GM19193 (cell line): ENCODE results near the gene AOAH.

Source experiments
- POLR2A ChIP-seq: IDR thresholded peaks from 4 replicates; pipeline ENCODE4 v1.6.1; 2011; ENCODE audit not compliant: insufficient read depth, insufficient read length; ENCODE audit errors: extremely low read depth

Gene AOAH

DNA sequence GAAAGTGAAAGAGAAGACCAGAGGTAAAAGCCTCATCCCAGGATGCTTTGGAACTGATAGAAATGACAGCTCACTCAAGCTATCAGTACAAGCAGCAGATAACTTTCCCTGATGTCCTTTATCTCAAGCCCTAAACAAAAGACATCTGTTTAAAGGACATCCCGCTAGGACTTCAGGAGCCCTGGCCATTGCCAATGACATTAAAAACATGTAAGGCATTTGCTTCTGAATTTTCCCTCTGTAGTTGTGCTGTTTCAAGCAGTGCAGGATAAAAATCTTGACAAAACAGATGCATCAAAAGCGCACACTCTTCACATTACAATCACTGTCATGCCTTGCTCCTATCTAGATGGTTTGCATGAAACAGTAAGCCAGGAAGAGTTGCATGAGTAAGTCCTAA, 159.8 kb downstream of the AOAH start:
- TF ChIP-seq POLR2A, result no peak

DNA sequence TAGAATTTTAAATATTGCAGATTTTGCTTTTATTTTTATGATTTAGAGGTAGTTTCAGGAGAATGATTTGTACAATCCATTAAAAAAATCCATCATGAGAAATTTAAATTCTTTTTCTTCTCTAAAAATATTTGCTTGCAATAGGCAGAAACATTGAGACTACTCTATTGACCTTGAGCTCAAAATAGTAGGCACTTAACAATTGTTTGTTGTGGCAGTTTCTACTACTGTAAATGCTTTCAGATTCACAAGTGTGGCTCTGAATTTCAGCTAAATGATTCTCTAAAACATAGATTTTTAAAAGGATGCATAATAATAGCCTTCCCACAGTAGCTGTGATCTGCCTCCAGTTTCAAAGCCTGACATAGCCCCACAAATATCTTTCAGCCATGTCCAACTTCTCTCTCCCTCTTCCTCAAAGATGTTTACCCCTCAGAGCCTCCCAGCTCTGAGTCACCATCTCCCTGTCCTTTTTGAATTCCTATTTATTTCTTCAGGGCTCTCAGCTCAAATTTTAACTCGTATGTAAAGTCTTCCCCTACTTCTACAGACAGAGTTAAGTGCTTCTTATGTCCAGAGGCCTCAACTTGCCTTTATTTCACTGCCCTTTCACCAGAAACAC, 160.5 kb downstream of the AOAH start:
- no peak for TF ChIP-seq POLR2A

DNA sequence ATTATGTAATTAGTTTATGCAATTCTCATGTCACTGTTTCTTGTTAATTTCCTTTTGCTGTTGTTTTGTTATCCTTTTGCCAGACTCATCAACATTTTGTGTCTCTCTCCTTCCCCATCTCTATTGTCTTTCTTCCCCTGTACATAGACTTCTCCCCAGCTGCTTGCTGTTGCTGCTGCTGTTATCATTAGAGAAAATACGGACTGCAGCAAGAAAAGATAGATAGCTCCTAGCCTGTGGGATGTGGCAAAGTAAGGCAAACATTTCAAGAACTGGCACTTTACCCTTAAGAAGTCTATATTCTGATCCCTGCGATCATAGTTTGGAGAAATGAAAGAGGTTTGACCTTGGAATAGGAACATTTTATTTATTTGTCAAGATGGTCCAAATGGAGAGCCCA, 162.2 kb downstream of the AOAH start:
- no peak for TF ChIP-seq POLR2A

GRCh38 chr7:36549029-36549428, 175.3 kb downstream of the AOAH start:
- no peak for TF ChIP-seq POLR2A

GRCh38 chr7:36547416-36547815, 176.9 kb downstream of the AOAH start:
- no peak for TF ChIP-seq POLR2A

DNA sequence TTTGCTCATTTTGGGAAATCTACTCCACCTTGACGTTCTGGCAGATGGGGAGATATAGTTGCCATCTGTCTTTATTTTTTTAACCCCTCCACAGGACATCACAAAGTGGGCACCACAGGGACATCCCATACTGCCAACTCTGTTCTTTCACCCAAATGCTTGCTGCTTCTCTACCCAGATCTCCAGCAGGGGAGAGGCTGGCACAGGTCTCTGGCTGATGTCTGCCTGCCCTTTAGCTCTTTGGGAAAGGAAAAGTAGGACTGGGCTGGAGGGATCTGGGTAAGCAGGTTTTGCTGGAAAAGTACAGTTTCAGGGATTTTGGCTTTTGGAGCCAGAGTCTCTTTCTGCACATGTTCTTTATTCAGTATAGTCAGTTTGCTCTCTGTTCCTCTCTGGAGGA, 178.0 kb downstream of the AOAH start:
- TF ChIP-seq POLR2A, result no peak

- TF ChIP-seq POLR2A, result no peak
Observed at GRCh38 chr7:36545291-36545690, 179.0 kb downstream of the AOAH start.

DNA sequence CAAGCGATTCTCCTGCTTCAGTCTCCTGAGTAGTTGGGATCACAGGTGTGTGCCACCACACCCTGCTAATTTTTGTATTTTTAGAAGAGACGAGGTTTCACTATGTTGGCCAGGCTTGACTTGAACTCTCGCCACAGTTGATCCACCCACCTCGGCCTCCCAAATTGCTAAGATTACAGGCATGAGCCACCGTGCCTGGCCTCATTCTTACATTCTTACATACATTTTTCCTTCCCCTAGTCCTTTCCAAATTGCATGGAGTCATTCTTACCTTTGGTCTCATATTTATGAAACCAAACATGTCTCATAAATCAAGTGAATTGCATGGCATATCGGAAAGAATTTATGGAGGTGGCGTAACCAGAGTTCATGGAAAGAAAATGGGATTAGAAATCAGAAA, 186.2 kb downstream of the AOAH start:
- TF ChIP-seq POLR2A, result no peak

- no peak for TF ChIP-seq POLR2A
Observed at GRCh38 chr7:36535866-36536664, 188.2 kb downstream of the AOAH start.

- TF ChIP-seq POLR2A, result no peak
Observed at GRCh38 chr7:36533717-36534116, 190.6 kb downstream of the AOAH start.

DNA sequence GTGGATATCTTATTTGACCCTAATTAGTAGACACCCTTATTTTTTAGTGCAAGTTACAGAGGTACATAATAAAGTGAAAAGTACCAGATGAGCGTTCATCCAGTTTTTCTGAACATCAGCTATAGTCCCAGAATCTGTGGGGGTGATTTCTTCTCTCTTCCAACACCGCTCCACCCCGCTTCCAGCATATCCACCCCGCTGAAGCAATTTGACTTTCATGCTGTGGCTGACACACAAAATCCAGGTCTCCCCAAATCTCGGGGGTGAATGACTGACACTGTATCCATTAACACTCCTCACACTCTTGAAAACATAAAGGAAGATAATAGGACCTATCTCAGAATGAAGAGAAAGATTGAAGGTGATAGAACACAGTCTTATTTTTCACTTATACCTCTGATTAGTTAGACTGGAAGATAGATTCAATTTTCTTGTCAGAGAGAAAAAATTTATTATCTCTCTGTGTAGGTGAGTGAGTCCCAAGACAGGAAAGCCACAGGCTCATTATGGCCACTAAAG, 191.3 kb downstream of the AOAH start:
- TF ChIP-seq POLR2A, result no peak

DNA sequence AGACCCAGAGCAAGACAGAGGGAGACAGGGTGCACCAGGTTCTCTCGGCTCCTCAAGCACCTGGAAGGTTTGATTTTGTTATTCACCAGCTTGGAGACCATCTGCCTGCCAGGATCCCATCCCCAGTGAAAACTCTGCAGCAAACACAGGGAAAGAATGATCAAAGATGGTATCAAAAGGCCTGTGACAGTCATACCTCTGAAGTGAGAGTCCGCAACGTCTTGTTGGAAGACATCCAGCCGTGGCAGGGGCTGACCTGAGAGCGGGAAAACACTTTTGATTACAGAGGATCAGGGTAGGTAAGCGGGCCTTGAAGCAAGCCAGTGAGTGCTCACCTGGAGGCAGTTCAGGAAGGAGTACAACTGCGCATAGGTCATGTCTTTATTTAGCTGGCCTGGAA, 192.3 kb downstream of the AOAH start:
- TF ChIP-seq POLR2A, result no peak

DNA sequence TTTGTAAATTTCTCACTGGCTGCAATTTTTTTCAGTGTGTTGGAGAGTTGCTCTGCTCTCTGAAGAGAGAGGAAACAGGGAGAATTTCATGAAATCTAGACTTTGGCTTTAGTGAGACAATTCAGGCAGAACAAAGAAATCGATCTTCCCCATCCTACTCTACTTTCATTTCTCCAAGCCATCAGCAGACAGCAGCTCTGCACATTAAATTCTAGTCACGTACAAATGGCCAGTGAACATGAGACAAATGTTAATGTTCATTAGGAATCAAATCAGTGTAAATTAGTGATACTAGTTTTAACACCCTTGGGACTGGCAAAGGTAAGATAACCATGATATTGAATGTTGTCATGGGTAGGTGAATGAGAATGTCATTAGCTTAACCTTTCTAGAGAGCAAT, 193.8 kb downstream of the AOAH start:
- TF ChIP-seq POLR2A, result no peak

GRCh38 chr7:36527549-36527913, 196.8 kb downstream of the AOAH start:
- TF ChIP-seq POLR2A, result no peak

- no peak for TF ChIP-seq POLR2A
Observed at GRCh38 chr7:36526863-36527548, 197.3 kb downstream of the AOAH start.

DNA sequence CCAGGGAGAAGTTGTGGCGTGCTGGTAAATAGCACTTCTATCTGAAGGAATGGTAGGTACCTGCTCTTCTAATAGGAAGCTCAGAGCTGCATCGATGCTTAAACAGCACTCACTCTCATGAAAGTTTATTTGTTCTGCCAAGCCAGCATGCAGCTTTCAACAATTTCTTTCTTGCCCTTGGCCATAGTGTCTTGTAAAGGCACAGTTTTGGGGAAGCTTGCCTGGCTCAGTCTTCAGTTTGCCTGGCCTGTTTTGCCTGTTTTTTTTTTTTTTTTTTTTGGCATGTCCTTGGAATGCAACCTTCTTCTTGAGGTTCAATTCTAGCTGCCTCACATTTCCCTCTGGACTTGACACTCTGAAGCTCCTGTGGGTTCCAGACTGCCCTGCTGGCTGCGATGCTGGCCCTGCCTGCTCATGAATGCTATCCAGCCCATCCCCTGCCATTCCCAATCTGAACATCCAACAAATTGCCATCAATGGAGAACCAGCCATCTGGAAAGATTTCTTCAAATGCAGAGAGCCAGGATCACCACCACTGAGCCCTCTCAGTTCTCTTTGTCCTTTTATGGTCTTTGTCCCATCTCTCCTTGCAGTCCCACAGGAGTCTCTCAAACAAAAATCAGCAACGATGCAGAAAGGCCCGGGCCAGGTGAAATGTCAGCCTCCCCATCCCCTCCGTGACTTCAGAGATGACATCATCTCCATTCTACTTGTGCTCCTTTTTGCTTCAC, 200.8 kb downstream of the AOAH start:
- no peak for TF ChIP-seq POLR2A

- no peak for TF ChIP-seq POLR2A
Observed at GRCh38 chr7:36522453-36523007, 201.8 kb downstream of the AOAH start.
